Immature natural killer cell (primary cell): ENCODE measurements around the gene ZCCHC24. TPM values are rescaled to one million over a fixed set of nuclear protein-coding genes. Genes with fewer than 3 reads are reported as not detected.

Source experiments
- DNase-seq, 3 donors: peaks; one replicate each; pipeline ENCODE4 v3.0.0; 2022; ENCODE audit warnings: mixed read lengths in 1 of 3
- H3K27ac Mint-ChIP-seq, 6 donors: one replicate each; pipeline ENCODE4 v1.8.0; 2020; ENCODE audit warnings: mixed read lengths in 6 of 6, mild to moderate bottlenecking in 5 of 6, inconsistent platforms in 4 of 6, moderate library complexity in 3 of 6
- H3K27me3 Mint-ChIP-seq, 3 donors: one replicate each; pipeline ENCODE4 v1.8.0; 2020 to 2021; ENCODE audit warnings: low read depth in 3 of 3, mild to moderate bottlenecking in 3 of 3, mixed read lengths in 3 of 3, moderate library complexity in 3 of 3, inconsistent platforms in 1 of 3
- H3K36me3 Mint-ChIP-seq, 3 donors: one replicate each; pipeline ENCODE4 v1.8.0; 2020; ENCODE audit warnings: mixed read lengths in 3 of 3, inconsistent platforms in 2 of 3, mild to moderate bottlenecking in 2 of 3
- H3K4me1 Mint-ChIP-seq, 2 donors: one replicate each; pipeline ENCODE4 v1.8.0; 2020; ENCODE audit warnings: inconsistent platforms in 2 of 2, mild to moderate bottlenecking in 2 of 2, mixed read lengths in 2 of 2, moderate library complexity in 1 of 2
- H3K4me3 Mint-ChIP-seq, 5 donors: one replicate each; pipeline ENCODE4 v1.8.0; 2020; ENCODE audit warnings: mild to moderate bottlenecking in 5 of 5, mixed read lengths in 5 of 5, inconsistent platforms in 3 of 5, moderate library complexity in 3 of 5
- H3K9me3 Mint-ChIP-seq, 6 donors: one replicate each; pipeline ENCODE4 v1.8.0; 2020; ENCODE audit warnings: mild to moderate bottlenecking in 6 of 6, mixed read lengths in 6 of 6, inconsistent platforms in 4 of 6, moderate library complexity in 3 of 6
- polyA plus RNA-seq, 3 donors: library from polyadenylated mRNA; unstranded; fragments of 300-500 nt; fragmentation: Illumina TruSeq; gene quantifications; one replicate each; pipeline ENCODE4 v1.2.3, GENCODE V29; 2021

ZCCHC24 gene
- polyA plus RNA-seq, 3 donors from 2014 or later: 1.6 to 2.2 (median 1.7) TPM

DNA sequence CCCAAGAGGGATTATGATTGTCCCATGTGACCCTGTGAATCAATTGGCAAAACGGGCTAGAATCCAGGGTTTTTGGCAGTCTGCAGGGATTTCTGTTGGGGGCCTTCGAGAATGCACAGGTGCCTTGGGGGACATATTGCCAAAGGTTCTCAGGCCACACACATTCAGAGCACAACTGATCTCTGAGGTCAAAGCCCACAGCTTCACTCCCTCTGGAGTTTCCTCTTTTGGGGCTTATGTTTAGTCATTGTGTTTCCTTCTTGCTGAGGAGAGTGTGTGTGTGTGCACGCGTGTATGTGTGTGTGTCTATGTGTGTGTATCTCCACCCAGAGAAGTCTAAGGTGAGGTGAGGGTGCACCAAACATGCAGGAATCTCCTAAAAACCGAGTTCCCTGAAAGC, 89.3 kb downstream of the ZCCHC24 start:
- H3K36me3 Mint-ChIP-seq: peaks cover 29 to 50% (median 29%) of the 10 kb centered on the region in 3 donors
- H3K4me3 Mint-ChIP-seq: no peak overlapping the region
- H3K4me1 Mint-ChIP-seq: peaks cover 30 to 33% of the 10 kb centered on the region in 2 donors
- H3K27ac Mint-ChIP-seq: peak overlapping the region in 3 of 6 donors; percentile 33 to 74 (median 57)
- no peak for DNase-seq
- H3K9me3 Mint-ChIP-seq: no peaks in the 10 kb centered on the region
- peaks cover 0 to 4% (median 0%) of the 10 kb centered on the region in 3 donors for H3K27me3 Mint-ChIP-seq

DNA sequence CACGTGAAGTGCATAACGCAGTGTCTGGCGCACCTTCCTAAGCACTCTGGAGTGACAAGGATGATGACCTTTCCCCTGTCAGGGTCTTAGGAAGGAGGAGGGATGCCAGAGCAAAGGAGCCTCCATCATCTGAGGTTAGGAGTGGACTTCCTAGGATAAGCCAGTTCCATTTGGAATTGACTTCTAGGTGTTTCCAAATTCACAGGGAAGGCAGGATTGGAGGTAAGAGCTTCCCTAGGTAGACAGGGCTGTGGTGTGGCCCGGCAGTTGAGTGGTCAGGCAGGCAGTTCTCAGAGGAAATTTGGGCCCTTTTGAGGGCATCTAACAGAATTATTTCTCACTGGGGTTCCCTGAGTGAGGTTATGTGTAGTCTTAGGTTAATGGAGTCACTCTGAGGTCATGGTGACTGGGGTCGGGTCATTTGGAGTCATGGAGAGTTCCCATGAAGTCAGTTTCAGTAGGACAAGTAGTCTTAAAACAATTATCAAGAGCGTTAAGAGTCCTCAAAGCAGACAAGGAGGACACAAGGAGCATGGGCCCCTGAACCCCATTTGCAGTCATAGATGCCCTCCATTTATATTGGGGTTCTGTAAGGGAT, 89.9 kb downstream of the ZCCHC24 start:
- Mint-ChIP-seq H3K9me3 (no peaks in the 10 kb centered on the region), H3K27me3 (peaks cover 0 to 4% (median 0%) of the 10 kb centered on the region in 3 donors), H3K27ac (peak overlapping the region in 2 of 6 donors; percentile 69 to 75), H3K4me1 (peaks cover 30 to 33% of the 10 kb centered on the region in 2 donors), H3K36me3 (peaks cover 24 to 47% (median 29%) of the 10 kb centered on the region in 3 donors), H3K4me3 (peak overlapping the region in 1 of 5 donors; percentile 1)
- no peak for DNase-seq

DNA sequence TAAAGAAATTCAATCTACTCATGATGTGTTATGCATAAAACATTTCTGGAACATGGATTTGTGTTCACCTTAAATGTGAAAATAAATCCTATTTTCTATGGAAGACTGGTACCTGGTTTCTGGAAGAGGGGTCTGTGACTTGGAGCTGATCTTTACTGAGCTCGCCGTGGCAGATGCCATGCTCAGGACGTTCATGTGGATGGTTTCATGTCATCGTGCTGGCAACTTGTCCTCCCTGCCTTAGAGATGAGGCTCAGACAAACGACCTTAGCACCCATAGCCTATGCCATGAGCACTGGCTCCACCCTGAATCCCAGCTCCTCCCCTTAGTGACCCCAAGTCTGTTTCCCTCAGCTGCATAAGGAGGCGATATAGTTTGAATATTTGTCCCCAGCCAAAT, 90.8 kb downstream of the ZCCHC24 start:
- Mint-ChIP-seq H3K27ac (peak overlapping the region in 3 of 6 donors; percentile 37 to 55 (median 51)), H3K4me3 (no peak overlapping the region), H3K4me1 (peaks cover 36% of the 10 kb centered on the region in 2 donors), H3K9me3 (no peaks in the 10 kb centered on the region), H3K27me3 (peaks cover 0 to 4% (median 0%) of the 10 kb centered on the region in 3 donors), H3K36me3 (peaks cover 23 to 48% (median 34%) of the 10 kb centered on the region in 3 donors)
- DNase-seq: no peak

DNA sequence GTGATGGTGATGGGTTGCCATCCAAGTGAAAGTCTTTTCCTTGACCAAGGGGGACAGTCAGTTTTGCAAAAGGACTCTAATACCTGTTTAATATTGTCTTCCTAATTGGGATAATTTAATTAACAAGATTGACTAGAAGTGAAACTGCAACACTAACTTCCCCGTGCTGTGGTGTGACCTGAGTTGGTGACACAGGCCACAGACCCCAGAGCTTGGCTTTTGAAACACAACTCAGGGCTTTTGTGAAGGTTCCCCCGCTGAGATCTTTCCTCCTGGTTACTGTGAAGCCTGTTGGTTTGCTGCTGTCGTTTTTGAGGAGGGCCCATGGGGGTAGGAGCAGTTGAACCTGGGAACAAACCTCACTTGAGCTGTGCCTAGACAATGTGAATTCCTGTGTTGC, 91.3 kb downstream of the ZCCHC24 start:
- peaks cover 23 to 48% (median 34%) of the 10 kb centered on the region in 3 donors for H3K36me3 Mint-ChIP-seq

DNA sequence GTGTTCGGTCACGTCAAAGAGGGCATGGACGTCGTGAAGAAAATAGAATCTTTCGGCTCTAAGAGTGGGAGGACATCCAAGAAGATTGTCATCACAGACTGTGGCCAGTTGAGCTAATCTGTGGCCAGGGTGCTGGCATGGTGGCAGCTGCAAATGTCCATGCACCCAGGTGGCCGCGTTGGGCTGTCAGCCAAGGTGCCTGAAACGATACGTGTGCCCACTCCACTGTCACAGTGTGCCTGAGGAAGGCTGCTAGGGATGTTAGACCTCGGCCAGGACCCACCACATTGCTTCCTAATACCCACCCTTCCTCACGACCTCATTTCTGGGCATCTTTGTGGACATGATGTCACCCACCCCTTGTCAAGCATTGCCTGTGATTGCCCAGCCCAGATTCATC, 91.7 kb downstream of the ZCCHC24 start:
- DNase-seq: no peak
- H3K27ac Mint-ChIP-seq: peak overlapping the region in 4 of 6 donors; percentile 19 to 65 (median 42)
- H3K9me3 Mint-ChIP-seq: no peaks in the 10 kb centered on the region
- peaks cover 23 to 48% (median 34%) of the 10 kb centered on the region in 3 donors for H3K36me3 Mint-ChIP-seq
- H3K27me3 Mint-ChIP-seq: peaks cover 0 to 4% (median 0%) of the 10 kb centered on the region in 3 donors
- H3K4me3 Mint-ChIP-seq: no peak overlapping the region
- H3K4me1 Mint-ChIP-seq: peaks cover 41 to 45% of the 10 kb centered on the region in 2 donors

More for the DNA sequence above, 91.3 kb downstream of the ZCCHC24 start:
- Mint-ChIP-seq H3K4me1 (peaks cover 39 to 41% of the 10 kb centered on the region in 2 donors), H3K27ac (peak overlapping the region in 4 of 6 donors; percentile 32 to 51 (median 42)), H3K4me3 (no peak overlapping the region), H3K27me3 (peaks cover 0 to 4% (median 0%) of the 10 kb centered on the region in 3 donors), H3K9me3 (no peaks in the 10 kb centered on the region)
- DNase-seq: no peak

DNA sequence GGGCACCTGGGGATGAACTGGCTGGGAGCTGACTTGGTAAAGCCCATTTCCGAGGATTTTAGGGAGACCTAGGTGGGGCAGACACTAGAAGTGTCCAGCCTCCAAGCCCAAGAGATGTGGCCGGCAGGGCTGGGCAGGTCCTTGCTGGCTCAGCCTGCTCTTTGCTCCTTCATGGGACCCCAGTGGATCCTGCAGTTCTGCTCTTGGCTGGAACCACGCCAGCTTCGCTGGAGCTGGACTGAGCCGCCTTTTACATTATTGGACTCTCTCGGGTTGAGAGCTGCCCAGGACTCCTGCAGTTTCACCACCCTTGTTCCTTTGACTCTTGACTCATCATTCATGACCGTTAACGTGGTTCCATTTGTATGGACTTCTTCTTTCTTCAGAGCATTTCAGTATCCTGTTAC, 92.4 kb downstream of the ZCCHC24 start:
- no peak overlapping the region for H3K4me3 Mint-ChIP-seq
- peak overlapping the region in 2 of 6 donors; percentile 58 to 65 for H3K27ac Mint-ChIP-seq
- H3K4me1 Mint-ChIP-seq: peaks cover 45 to 52% of the 10 kb centered on the region in 2 donors
- no peaks in the 10 kb centered on the region for H3K9me3 Mint-ChIP-seq
- H3K36me3 Mint-ChIP-seq: peaks cover 23 to 48% (median 34%) of the 10 kb centered on the region in 3 donors
- H3K27me3 Mint-ChIP-seq: peaks cover 0 to 4% (median 2%) of the 10 kb centered on the region in 3 donors
- DNase-seq: no peak

DNA sequence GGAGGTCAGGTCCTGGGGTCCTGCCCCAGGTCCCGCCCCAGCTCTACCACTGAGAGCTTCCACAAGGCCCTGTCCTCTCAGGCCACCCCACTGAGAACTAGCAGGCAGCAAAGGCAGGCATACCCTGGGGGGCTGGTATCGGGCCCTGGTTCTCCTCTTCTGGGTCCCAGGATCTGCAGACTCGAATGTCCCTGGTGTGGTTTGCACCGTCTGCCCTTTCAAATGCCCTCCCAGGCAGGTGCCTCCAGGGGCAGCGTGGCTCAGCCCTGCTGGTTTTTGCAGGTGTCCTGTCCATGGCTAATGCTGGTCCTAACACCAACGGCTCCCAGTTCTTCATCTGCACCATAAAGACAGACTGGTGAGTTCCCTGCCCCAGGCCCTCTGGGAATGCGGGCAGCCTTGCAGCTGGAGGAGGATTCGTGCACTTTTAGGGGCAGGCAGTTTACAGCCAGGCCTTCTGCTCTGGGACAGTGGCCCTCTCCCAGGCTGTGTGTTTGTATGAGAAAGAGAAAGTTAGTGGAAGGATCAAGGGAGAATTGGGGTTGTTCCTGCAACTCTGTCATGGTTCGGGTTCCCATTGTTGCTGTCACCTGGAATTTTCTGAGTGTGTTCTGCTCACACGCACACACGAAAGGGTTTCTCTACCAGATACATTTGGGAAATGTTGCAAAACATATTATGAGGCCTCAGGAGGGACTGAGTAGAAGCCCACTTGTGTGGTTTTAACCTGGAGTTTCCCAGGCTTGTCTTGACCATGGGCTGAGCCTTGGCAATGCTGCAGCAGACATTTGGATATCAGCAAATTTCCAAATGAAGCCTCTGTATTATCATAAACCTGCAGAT, 93.2 kb downstream of the ZCCHC24 start:
- H3K27ac Mint-ChIP-seq: peak overlapping the region in 1 of 6 donors; percentile 74
- H3K36me3 Mint-ChIP-seq: peaks cover 23 to 48% (median 33%) of the 10 kb centered on the region in 3 donors
- no peak for DNase-seq

DNA sequence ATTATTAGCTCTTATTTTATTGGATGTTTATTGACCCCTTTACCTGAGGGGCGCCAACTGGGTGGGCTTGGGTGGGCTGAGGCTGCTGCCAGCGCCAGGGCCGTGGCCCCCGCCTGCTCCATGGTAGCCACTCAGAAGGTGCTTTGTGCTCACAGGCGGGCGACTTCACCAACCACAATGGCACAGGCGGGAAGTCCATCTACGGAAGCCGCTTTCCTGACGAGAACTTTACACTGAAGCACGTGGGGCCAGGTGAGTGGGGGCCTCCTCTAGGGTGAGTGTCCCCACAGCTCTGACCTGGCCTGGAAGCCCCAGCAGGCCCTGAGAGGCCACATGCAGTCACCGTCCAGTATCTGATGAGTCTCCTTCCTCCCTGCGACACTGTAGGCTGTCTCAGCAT, 94.1 kb downstream of the ZCCHC24 start:
- peaks cover 48 to 51% of the 10 kb centered on the region in 2 donors for H3K4me1 Mint-ChIP-seq
- peaks cover 23 to 42% (median 27%) of the 10 kb centered on the region in 3 donors for H3K36me3 Mint-ChIP-seq
- no peak for DNase-seq
- no peaks in the 10 kb centered on the region for H3K9me3 Mint-ChIP-seq
- H3K4me3 Mint-ChIP-seq: no peak overlapping the region
- no peak overlapping the region for H3K27ac Mint-ChIP-seq
- peaks cover 0 to 4% (median 2%) of the 10 kb centered on the region in 3 donors for H3K27me3 Mint-ChIP-seq

More for the DNA sequence above, 93.2 kb downstream of the ZCCHC24 start:
- no peaks in the 10 kb centered on the region for H3K9me3 Mint-ChIP-seq
- peaks cover 0 to 4% (median 2%) of the 10 kb centered on the region in 3 donors for H3K27me3 Mint-ChIP-seq
- no peak overlapping the region for H3K4me3 Mint-ChIP-seq
- H3K4me1 Mint-ChIP-seq: peaks cover 45 to 53% of the 10 kb centered on the region in 2 donors

DNA sequence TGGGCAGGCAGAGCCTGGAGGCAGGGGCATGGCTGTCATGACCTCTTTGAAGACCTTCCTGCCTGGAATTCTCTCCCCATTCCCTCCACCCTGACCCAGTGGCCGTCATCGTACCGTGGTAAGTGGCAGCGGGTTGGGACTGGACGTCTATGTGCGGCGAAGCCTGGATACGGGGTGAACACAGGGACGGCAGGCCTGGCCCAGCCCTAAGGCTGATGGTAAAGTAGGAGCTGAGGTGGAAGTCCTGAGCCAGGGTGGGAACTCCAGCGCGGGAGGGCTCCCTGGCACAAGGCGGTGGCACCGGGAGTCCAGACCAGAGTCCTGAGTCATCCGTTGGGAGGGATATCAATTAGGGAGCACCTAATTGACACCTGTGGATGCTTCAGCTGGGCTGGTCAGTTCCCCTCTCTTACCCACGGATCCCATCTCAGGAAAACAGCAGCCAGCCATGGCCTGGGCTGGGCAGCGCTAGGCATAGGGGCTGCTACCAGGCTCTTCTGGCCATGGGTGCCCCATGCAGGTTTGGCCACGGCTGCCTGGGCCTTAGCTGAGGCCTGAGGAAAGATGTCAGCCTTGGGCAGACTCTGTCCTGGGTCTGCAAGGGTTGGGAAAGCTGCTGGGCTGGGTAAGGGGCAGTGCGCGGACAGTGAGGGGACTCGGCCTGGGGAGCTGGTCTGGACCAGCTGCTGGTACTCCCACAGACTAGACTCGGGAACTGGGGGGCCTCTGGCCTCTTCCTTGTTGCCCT, 94.8 kb downstream of the ZCCHC24 start:
- DNase-seq: no peak
- H3K27ac Mint-ChIP-seq: peak overlapping the region in 3 of 6 donors; percentile 18 to 87 (median 20)
- peaks cover 0 to 2% (median 2%) of the 10 kb centered on the region in 3 donors for H3K27me3 Mint-ChIP-seq
- H3K36me3 Mint-ChIP-seq: peaks cover 21 to 36% (median 26%) of the 10 kb centered on the region in 3 donors
- H3K4me1 Mint-ChIP-seq: peaks cover 42 to 43% of the 10 kb centered on the region in 2 donors
- no peaks in the 10 kb centered on the region for H3K9me3 Mint-ChIP-seq
- peak overlapping the region in 2 of 5 donors; percentile 0 to 5 for H3K4me3 Mint-ChIP-seq

DNA sequence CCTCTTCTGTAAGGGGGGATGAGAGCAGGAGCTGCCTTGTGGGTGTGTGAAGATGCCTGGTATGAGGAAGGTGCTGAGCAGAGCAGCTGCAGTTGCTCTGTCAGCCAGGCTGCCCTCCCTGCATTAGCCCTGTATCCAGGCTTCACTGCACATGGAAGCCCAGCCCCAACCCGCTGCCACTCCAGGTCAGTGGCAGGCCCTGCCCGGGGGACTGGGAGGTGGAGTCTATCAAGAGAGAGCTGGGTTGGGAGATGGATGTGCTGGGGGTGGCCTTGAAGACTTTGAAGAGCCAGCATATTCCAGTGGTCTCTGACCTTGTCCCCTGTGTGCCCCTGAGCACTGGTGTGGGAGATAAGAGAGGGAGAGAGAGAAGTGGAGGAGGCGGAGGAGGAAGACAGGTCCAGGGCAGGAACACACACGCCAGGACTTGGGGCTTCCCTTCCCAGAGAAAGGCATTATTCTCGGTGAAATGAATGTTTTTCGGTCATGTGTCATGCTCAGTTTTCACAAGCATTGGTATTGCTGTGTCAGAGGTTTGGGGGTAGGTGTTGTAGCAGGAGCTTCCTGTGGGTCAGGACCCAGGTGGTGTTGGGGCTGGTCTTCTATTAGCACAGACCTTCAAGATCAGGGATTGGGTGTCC, 95.5 kb downstream of the ZCCHC24 start:
- peaks cover 0 to 4% (median 2%) of the 10 kb centered on the region in 3 donors for H3K27me3 Mint-ChIP-seq
- H3K9me3 Mint-ChIP-seq: no peaks in the 10 kb centered on the region
- H3K36me3 Mint-ChIP-seq: peaks cover 16 to 31% (median 19%) of the 10 kb centered on the region in 3 donors
- DNase-seq: no peak
- H3K27ac Mint-ChIP-seq: peak overlapping the region; percentile 20 to 89 (median 80)
- H3K4me1 Mint-ChIP-seq: peaks cover 38 to 42% of the 10 kb centered on the region in 2 donors
- H3K4me3 Mint-ChIP-seq: peak overlapping the region in 4 of 5 donors; percentile 0 to 83 (median 27)

DNA sequence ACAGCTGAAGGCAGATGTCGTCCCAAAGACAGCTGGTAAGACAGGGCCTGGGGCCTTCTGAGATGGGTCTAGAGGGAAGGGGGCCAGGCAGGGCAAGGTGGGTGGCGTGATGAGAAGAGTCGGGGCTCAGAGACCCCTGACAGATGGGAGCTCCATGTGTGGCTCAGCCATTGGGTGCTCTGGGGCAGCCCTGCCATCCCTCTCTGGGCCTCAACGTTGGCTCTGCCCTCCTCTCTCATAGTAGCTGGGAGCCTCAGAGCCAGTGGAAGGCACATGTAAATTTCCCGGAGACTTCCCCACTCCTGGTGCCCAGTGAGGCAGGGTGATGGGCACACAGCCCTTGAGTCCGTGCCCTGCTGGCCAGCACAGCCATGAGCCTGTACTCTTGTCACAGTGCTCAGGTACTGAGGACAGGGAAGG, 96.3 kb downstream of the ZCCHC24 start:
- Mint-ChIP-seq H3K27ac (peak overlapping the region; percentile 87 to 93 (median 88)), H3K4me3 (peak overlapping the region; percentile 83 to 85 (median 83)), H3K27me3 (peaks cover 0 to 4% (median 2%) of the 10 kb centered on the region in 3 donors), H3K4me1 (peaks cover 31 to 37% of the 10 kb centered on the region in 2 donors), H3K36me3 (peaks cover 8 to 24% (median 14%) of the 10 kb centered on the region in 3 donors), H3K9me3 (no peaks in the 10 kb centered on the region)
- DNase-seq: no peak

DNA sequence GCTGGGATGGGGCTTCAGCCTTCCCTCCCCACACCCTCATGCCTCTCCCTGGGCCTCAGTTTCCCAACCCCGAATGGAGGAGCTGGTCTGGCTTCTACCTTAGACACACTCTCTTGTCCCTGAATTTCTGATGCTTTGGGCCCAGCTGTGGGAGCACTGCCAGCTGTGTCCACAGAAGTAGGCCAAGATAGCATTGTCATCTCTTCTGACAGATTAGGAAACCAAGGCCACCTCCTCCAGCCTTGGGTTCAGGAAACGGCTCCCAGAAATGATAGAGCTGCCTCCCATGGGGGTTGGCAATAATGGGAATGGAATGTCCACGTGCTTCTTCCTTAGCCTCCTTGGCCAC, 96.8 kb downstream of the ZCCHC24 start:
- Mint-ChIP-seq H3K36me3 (peaks cover 5 to 20% (median 10%) of the 10 kb centered on the region in 3 donors), H3K4me1 (peaks cover 31 to 37% of the 10 kb centered on the region in 2 donors), H3K27me3 (peaks cover 0 to 4% (median 2%) of the 10 kb centered on the region in 3 donors), H3K4me3 (peak overlapping the region; percentile 83 to 85 (median 83)), H3K9me3 (no peaks in the 10 kb centered on the region), H3K27ac (peak overlapping the region; percentile 87 to 93 (median 88))
- no peak for DNase-seq
